HG02588 (cell line): ENCODE data around the gene DNAJC2.

Source experiments
- ATAC-seq: cut with Tn5 transposase; IDR thresholded peaks from one replicate; pipeline ENCODE4 v1.9.1; 2021; ENCODE audit warnings: mild to moderate bottlenecking, moderate library complexity; ENCODE audit not compliant: unreplicated experiment

The DNAJC2 gene

GRCh38 chr7:103344453-103345149, at the start of gene DNAJC2:
Gene DNAJC2 (minus strand): TSS chr7:103344767. CDS start chr7:103344622, 145 bp downstream.
- ATAC-seq: peak; percentile 84

GRCh38 chr7:103391976-103392375, 47.4 kb upstream of the DNAJC2 start:
- no peak for ATAC-seq

- ATAC-seq: no peak
These were observed 46.6 kb upstream of the DNAJC2 start for GRCh38 chr7:103391150-103391549.

GRCh38 chr7:103389263-103389662, 44.7 kb upstream of the DNAJC2 start:
- ATAC-seq: no peak

- ATAC-seq: no peak
These were observed 44.0 kb upstream of the DNAJC2 start for GRCh38 chr7:103388469-103389140.

- ATAC-seq: no peak
These were observed 42.7 kb upstream of the DNAJC2 start for GRCh38 chr7:103387242-103387641.

DNA sequence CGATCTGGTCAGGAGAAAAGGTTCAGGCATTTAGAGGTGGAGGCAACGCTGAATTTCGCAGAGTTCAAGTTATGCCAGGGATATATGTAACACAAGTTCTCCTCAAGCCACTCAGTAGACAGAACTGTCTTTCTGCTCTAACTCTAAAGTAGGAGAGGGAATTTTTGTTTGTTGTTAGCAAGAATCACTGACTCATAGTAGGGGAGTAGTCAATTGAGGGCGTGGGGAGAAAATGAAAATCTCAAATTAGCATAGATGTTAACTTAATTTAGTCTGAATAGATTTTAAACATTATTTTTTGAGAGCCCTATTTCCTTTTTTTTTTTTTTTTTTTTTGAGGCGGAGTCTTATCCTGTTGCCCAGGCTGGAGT, 37.5 kb upstream of the DNAJC2 start:
- ATAC-seq: no peak

- no peak for ATAC-seq
These were observed 36.9 kb upstream of the DNAJC2 start for GRCh38 chr7:103381280-103382031.

DNA sequence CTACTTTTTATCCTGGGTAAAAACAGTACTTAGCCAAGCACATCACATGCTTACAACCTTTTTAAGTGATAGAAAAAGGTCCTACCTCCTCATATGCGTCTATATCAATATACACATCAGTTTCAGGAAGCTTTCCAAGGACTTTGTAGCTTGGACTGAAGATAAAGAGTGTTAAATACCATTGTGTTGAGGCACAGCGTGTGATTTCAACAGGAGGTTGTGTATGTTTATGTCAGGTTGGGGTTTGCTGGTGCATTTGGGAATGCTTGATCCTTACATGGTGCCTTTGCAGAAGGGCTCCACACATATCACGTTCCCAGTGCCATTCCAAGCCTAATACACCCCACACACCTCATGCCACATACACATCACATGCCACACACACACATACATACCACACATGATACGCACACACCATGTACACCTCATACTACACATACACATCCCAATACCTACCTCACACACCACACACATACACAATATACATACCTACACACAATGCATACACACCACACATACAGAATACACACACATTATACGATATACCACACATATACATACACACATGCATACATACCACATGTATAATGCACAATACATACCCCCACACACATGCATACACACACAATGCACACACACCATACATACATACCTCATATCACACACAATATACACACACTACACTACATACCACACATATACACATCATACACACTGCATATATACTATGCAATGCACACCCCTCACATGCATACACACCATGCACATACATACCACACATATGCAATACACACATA, 36.0 kb upstream of the DNAJC2 start:
- ATAC-seq: no peak

- ATAC-seq: no peak
These were observed 34.9 kb upstream of the DNAJC2 start for GRCh38 chr7:103379270-103379975.

- no peak for ATAC-seq
These were observed 29.5 kb upstream of the DNAJC2 start for GRCh38 chr7:103373866-103374643.

DNA sequence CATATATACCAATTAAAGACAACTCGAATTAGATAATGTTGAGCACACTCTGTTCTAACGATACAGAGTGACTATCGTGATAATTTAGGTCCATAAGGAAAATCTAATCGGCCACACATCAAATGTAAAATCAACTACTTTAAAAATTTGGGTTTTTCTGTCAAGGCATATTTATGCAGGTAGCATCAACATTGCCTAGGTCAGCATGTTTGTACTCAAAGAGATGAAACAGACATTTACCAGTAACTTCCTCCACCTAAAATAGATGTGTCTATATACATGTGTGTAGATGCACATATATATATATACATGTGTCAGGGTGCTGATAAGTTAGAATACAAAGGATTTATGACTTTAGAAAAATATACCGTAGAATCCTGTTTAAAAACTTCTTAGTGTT, 24.9 kb upstream of the DNAJC2 start:
- ATAC-seq: no peak

DNA sequence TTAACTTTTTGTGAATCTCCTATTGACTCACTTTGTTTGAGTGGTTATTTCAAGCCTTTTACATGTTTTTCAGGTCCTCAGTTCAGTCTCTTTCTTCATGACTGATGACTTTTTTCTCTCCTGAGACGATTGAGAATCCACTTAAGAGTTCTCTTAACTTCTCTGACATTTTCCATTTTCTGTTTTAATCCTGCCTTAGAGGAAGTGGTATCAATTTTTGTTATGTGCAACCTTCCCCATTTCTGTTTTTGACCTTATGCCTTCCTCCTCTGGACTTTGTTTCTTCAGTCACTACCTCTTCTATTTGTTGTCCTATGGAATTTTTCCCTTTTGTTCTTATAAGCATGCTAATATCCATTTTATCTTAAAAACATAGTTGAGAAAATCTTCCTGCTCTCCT, 5.2 kb upstream of the DNAJC2 start:
- ATAC-seq: no peak

GRCh38 chr7:103348959-103349358, 4.4 kb upstream of the DNAJC2 start:
- ATAC-seq: no peak

DNA sequence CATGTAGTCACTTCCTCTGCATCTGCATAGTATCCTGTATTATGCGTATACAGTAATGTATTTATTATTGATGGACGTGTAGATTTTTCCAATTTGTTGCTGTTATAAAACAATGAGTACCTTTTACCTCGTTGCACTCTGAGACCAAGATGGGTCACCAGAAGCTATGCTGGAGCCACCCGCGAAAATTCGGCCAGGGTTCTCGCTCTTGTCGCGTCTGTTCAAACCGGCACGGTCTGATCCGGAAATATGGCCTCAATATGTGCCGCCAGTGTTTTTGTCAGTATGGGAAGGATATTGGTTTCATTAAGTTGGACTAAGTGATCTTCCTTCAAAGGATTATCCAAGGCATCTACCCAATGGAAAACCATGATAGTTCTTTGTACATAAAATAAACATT, 3.9 kb upstream of the DNAJC2 start:
- no peak for ATAC-seq

DNA sequence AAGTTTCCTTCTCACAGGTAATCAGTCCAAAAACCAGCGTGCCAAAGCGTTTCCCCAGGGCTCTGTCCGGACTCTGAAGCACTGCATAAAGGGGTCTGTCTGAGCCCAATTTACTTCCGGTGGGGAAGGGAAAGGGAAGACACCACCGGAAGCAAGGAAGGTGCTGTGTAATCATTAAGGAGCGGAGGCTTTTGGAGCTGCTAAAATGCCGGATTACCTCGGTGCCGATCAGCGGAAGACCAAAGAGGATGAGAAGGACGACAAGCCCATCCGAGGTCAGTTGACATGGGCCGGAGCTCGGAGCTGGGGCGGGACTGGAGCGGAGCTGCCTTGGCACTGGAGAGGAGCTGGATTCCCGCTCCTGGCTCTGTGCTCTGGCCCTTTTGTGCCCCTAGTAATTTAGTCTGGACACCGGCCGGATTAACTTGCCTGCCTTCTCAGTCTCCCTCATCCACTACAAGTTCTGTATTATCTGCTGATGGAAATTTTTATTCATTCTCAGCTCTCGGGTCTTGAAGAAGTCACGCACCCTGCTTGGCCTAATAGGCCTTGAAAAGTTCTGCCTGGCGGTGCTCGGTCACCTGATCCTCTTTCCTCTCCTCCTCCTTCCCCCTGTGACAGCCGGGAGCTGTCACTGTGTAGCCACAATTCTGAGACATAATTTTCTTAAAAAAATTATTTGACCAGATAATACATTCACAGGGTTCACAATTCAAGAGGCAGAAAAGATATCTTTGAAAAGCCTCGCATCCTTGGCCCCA, 3.1 kb upstream of the DNAJC2 start, which contains the start of gene PSMC2:
TSS of gene PSMC2 (plus strand) at position 137 of the 761 bp plus-strand sequence. CDS start at position 206, 69 bp downstream.
- peak; percentile 70 for ATAC-seq

DNA sequence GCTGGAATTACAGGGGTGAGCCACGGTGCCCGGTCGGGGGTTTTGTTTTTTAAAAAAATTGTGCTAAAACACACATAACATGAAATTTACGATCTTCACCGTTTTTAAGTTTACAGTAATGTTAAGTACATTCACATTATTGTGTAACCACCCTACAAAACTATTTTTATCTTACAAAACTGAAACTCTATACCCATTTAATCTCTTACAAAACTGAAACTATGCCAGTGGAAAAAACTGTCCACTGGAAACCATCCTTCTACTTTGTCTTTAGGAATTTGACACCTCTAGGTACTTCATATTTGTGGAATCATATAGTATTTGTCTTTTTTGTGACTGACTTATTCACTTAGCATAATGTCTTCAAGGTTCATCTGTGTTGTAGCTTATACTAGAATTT, 1.8 kb upstream of the DNAJC2 start:
- ATAC-seq: no peak

DNA sequence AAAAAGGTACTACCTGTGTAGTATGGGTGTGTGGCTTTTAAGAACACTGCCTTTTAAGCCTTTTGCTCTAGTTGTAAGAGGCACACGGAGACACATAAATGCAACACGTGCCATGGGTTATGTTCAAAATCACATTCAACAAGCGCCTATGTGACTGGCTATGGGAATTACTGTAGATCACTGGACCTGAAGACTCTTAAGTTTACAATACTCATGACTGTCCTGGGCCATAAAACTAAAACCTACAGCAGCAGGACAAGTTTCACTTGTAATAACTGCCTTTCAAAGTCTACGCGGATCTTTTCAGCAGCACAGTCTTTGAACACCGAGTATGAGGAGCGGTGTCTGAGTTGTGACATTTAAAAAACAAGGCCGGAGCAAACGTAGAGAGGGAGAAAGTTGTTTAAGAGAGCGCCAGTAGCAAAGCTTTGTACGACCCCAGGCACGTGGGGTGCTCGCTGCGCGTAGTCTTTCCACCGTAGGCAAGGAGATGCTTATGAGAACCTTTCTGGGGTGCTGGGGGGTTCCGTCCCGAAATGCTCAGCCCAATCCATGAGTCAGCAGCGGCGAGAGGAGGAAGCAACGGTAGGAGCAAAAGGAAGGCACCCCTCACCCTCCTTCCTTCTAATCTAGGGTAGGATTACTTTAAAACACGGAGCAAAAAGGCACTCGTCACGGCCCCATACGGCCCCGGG, 662 bp downstream of the DNAJC2 start:
- ATAC-seq: peak; percentile 8
